ENCODE data around the gene SMAD3. TPM values are rescaled to one million over a fixed set of nuclear protein-coding genes. Genes with fewer than 3 reads are reported as not detected.

SMAD3 gene
- polyA plus RNA-seq, 2 donors: 24.8 to 51.5 TPM

GRCh38 chr15:67085818-67086636 is 20.6 kb downstream of the SMAD3 start:
- Histone ChIP-seq H3K4me3 (ENCODE audit: low read depth in 1 of 2, low read length in 2 of 2) (no peak overlapping the region), H3K36me3 (ENCODE audit: control insufficient read depth in 2 of 2, insufficient read depth in 2 of 2, low read length in 1 of 2) (no peaks in the 10 kb centered on the region), H3K27ac (ENCODE audit: low read depth in 2 of 2, low read length in 1 of 2) (peak overlapping the region; percentile 3 to 58), H3K9me3 (ENCODE audit: control insufficient read depth in 2 of 2, insufficient read depth in 1 of 2, low read depth in 1 of 2, low read length in 1 of 2) (no peaks in the 10 kb centered on the region), H3K27me3 (ENCODE audit: control insufficient read depth in 1 of 2, insufficient read depth in 2 of 2, low read length in 2 of 2) (no peaks in the 10 kb centered on the region), H3K4me1 (ENCODE audit: control insufficient read depth in 2 of 2, insufficient read depth in 2 of 2, low read length in 1 of 2) (peaks cover 17 to 42% of the 10 kb centered on the region in 2 donors)
- 51 to 66% methylated on average over 3 of the region's 3 CpGs for WGBS, 2 donors

- Histone ChIP-seq H3K27ac (ENCODE audit: low read depth in 2 of 2, low read length in 1 of 2) (peak overlapping the region in 1 of 2 donors; percentile 0), H3K4me3 (ENCODE audit: low read depth in 1 of 2, low read length in 2 of 2) (no peak overlapping the region)
- WGBS, 2 donors: 67 to 70% methylated on average over 3 of the region's 3 CpGs
These were observed 21.2 kb downstream of the SMAD3 start for GRCh38 chr15:67086637-67086914.

GRCh38 chr15:67087507-67088172 is 22.2 kb downstream of the SMAD3 start:
- no peak overlapping the region for H3K4me3 ChIP-seq (ENCODE audit: low read depth in 1 of 2, low read length in 2 of 2)
- no peaks in the 10 kb centered on the region for H3K36me3 ChIP-seq (ENCODE audit: control insufficient read depth in 2 of 2, insufficient read depth in 2 of 2, low read length in 1 of 2)
- H3K9me3 ChIP-seq (ENCODE audit: control insufficient read depth in 2 of 2, insufficient read depth in 1 of 2, low read depth in 1 of 2, low read length in 1 of 2): no peaks in the 10 kb centered on the region
- 44 to 52% methylated on average over 6 of the region's 6 CpGs for WGBS, 2 donors
- H3K27me3 ChIP-seq (ENCODE audit: control insufficient read depth in 1 of 2, insufficient read depth in 2 of 2, low read length in 2 of 2): no peaks in the 10 kb centered on the region
- peak overlapping the region in 1 of 2 donors; percentile 57 for H3K27ac ChIP-seq (ENCODE audit: low read depth in 2 of 2, low read length in 1 of 2)
- H3K4me1 ChIP-seq (ENCODE audit: control insufficient read depth in 2 of 2, insufficient read depth in 2 of 2, low read length in 1 of 2): peaks cover 15 to 46% of the 10 kb centered on the region in 2 donors

More at GRCh38 chr15:67086637-67086914, 21.2 kb downstream of the SMAD3 start:
- Histone ChIP-seq H3K27me3 (ENCODE audit: control insufficient read depth in 1 of 2, insufficient read depth in 2 of 2, low read length in 2 of 2) (no peaks in the 10 kb centered on the region), H3K4me1 (ENCODE audit: control insufficient read depth in 2 of 2, insufficient read depth in 2 of 2, low read length in 1 of 2) (peaks cover 17 to 42% of the 10 kb centered on the region in 2 donors), H3K36me3 (ENCODE audit: control insufficient read depth in 2 of 2, insufficient read depth in 2 of 2, low read length in 1 of 2) (no peaks in the 10 kb centered on the region), H3K9me3 (ENCODE audit: control insufficient read depth in 2 of 2, insufficient read depth in 1 of 2, low read depth in 1 of 2, low read length in 1 of 2) (no peaks in the 10 kb centered on the region)

- WGBS, 2 donors: 46% methylated on average over 15 of the region's 15 CpGs
- Histone ChIP-seq H3K27ac (ENCODE audit: low read depth in 2 of 2, low read length in 1 of 2) (peak overlapping the region in 1 of 2 donors; percentile 44), H3K36me3 (ENCODE audit: control insufficient read depth in 2 of 2, insufficient read depth in 2 of 2, low read length in 1 of 2) (peaks cover 0 to 4% of the 10 kb centered on the region in 2 donors), H3K9me3 (ENCODE audit: control insufficient read depth in 2 of 2, insufficient read depth in 1 of 2, low read depth in 1 of 2, low read length in 1 of 2) (no peaks in the 10 kb centered on the region), H3K4me3 (ENCODE audit: low read depth in 1 of 2, low read length in 2 of 2) (no peak overlapping the region), H3K4me1 (ENCODE audit: control insufficient read depth in 2 of 2, insufficient read depth in 2 of 2, low read length in 1 of 2) (peaks cover 15 to 47% of the 10 kb centered on the region in 2 donors), H3K27me3 (ENCODE audit: control insufficient read depth in 1 of 2, insufficient read depth in 2 of 2, low read length in 2 of 2) (no peaks in the 10 kb centered on the region)
These were observed 24.1 kb downstream of the SMAD3 start for GRCh38 chr15:67089217-67090193.

GRCh38 chr15:67090297-67091070 is 25.1 kb downstream of the SMAD3 start:
- Histone ChIP-seq H3K27ac (ENCODE audit: low read depth in 2 of 2, low read length in 1 of 2) (peak overlapping the region in 1 of 2 donors; percentile 45), H3K4me1 (ENCODE audit: control insufficient read depth in 2 of 2, insufficient read depth in 2 of 2, low read length in 1 of 2) (peaks cover 15 to 51% of the 10 kb centered on the region in 2 donors), H3K9me3 (ENCODE audit: control insufficient read depth in 2 of 2, insufficient read depth in 1 of 2, low read depth in 1 of 2, low read length in 1 of 2) (no peaks in the 10 kb centered on the region), H3K27me3 (ENCODE audit: control insufficient read depth in 1 of 2, insufficient read depth in 2 of 2, low read length in 2 of 2) (no peaks in the 10 kb centered on the region), H3K36me3 (ENCODE audit: control insufficient read depth in 2 of 2, insufficient read depth in 2 of 2, low read length in 1 of 2) (peaks cover 0 to 9% of the 10 kb centered on the region in 2 donors), H3K4me3 (ENCODE audit: low read depth in 1 of 2, low read length in 2 of 2) (no peak overlapping the region)
- WGBS, 2 donors: 51 to 61% methylated on average over 7 of the region's 7 CpGs

- peaks cover 15 to 46% of the 10 kb centered on the region in 2 donors for H3K4me1 ChIP-seq (ENCODE audit: control insufficient read depth in 2 of 2, insufficient read depth in 2 of 2, low read length in 1 of 2)
- no peaks in the 10 kb centered on the region for H3K27me3 ChIP-seq (ENCODE audit: control insufficient read depth in 1 of 2, insufficient read depth in 2 of 2, low read length in 2 of 2)
- no peaks in the 10 kb centered on the region for H3K9me3 ChIP-seq (ENCODE audit: control insufficient read depth in 2 of 2, insufficient read depth in 1 of 2, low read depth in 1 of 2, low read length in 1 of 2)
- peaks cover 0 to 9% of the 10 kb centered on the region in 2 donors for H3K36me3 ChIP-seq (ENCODE audit: control insufficient read depth in 2 of 2, insufficient read depth in 2 of 2, low read length in 1 of 2)
- H3K27ac ChIP-seq (ENCODE audit: low read depth in 2 of 2, low read length in 1 of 2): peak overlapping the region; percentile 61 to 69
- H3K4me3 ChIP-seq (ENCODE audit: low read depth in 1 of 2, low read length in 2 of 2): no peak overlapping the region
- WGBS, 2 donors: 26 to 30% methylated on average over 14 of the region's 14 CpGs
These were observed 25.9 kb downstream of the SMAD3 start for GRCh38 chr15:67091071-67091979.

- peaks cover 0 to 9% of the 10 kb centered on the region in 2 donors for H3K36me3 ChIP-seq (ENCODE audit: control insufficient read depth in 2 of 2, insufficient read depth in 2 of 2, low read length in 1 of 2)
- peak overlapping the region; percentile 26 to 61 for H3K27ac ChIP-seq (ENCODE audit: low read depth in 2 of 2, low read length in 1 of 2)
- WGBS, 2 donors: 63 to 64% methylated on average over 7 of the region's 7 CpGs
- H3K27me3 ChIP-seq (ENCODE audit: control insufficient read depth in 1 of 2, insufficient read depth in 2 of 2, low read length in 2 of 2): no peaks in the 10 kb centered on the region
- H3K4me1 ChIP-seq (ENCODE audit: control insufficient read depth in 2 of 2, insufficient read depth in 2 of 2, low read length in 1 of 2): peaks cover 15 to 44% of the 10 kb centered on the region in 2 donors
- no peak overlapping the region for H3K4me3 ChIP-seq (ENCODE audit: low read depth in 1 of 2, low read length in 2 of 2)
- H3K9me3 ChIP-seq (ENCODE audit: control insufficient read depth in 2 of 2, insufficient read depth in 1 of 2, low read depth in 1 of 2, low read length in 1 of 2): no peaks in the 10 kb centered on the region
These were observed 26.7 kb downstream of the SMAD3 start for GRCh38 chr15:67091980-67092677.
